ENCODE results near the gene KCNIP4. TPM values are rescaled to one million over a fixed set of nuclear protein-coding genes. Genes with fewer than 3 reads are reported as not detected.

Gene KCNIP4
- total RNA-seq, 1 donor = not detected

- no peak overlapping the region for H3K27ac ChIP-seq (ENCODE audit: low read depth, low read length)
- no peak overlapping the region for H3K4me3 ChIP-seq (ENCODE audit: insufficient read depth, low read length)
- TF ChIP-seq, protein P1, sequence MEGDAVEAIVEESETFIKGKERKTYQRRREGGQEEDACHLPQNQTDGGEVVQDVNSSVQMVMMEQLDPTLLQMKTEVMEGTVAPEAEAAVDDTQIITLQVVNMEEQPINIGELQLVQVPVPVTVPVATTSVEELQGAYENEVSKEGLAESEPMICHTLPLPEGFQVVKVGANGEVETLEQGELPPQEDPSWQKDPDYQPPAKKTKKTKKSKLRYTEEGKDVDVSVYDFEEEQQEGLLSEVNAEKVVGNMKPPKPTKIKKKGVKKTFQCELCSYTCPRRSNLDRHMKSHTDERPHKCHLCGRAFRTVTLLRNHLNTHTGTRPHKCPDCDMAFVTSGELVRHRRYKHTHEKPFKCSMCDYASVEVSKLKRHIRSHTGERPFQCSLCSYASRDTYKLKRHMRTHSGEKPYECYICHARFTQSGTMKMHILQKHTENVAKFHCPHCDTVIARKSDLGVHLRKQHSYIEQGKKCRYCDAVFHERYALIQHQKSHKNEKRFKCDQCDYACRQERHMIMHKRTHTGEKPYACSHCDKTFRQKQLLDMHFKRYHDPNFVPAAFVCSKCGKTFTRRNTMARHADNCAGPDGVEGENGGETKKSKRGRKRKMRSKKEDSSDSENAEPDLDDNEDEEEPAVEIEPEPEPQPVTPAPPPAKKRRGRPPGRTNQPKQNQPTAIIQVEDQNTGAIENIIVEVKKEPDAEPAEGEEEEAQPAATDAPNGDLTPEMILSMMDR (IDR thresholded peaks at IDR 0.05; ENCODE audit: extremely low read depth, low read depth, low read length) = no peak
- H3K4me1 ChIP-seq (ENCODE audit: insufficient read depth, low read length) = no peaks in the 10 kb centered on the region
- no peaks in the 10 kb centered on the region for H3K27me3 ChIP-seq (ENCODE audit: insufficient read depth, low read length)
- H4K20me1 ChIP-seq (ENCODE audit: insufficient read depth, low read length) = no peaks in the 10 kb centered on the region
- no peaks in the 10 kb centered on the region for H3K79me2 ChIP-seq (ENCODE audit: insufficient read depth, low read length)
- H3K9me3 ChIP-seq (ENCODE audit: low read depth, low read length) = no peaks in the 10 kb centered on the region
- no peaks in the 10 kb centered on the region for H3K36me3 ChIP-seq (ENCODE audit: insufficient read depth, low read length)
- no peak overlapping the region for H2AFZ ChIP-seq (ENCODE audit: low read length)
- no peak for DNase-seq (ENCODE audit: insufficient read length, low spot score, missing footprints)
- no peak overlapping the region for H3K4me2 ChIP-seq (ENCODE audit: insufficient read depth, low read length)
Observed at GRCh38 chr4:21077967-21078366, 870.6 kb downstream of the KCNIP4 start.

GRCh38 chr4:21067351-21067750 is 881.2 kb downstream of the KCNIP4 start:
- Histone ChIP-seq H3K4me3 (ENCODE audit: insufficient read depth, low read length) (no peak overlapping the region), H3K79me2 (ENCODE audit: insufficient read depth, low read length) (no peaks in the 10 kb centered on the region), H2AFZ (ENCODE audit: low read length) (no peak overlapping the region), H4K20me1 (ENCODE audit: insufficient read depth, low read length) (no peaks in the 10 kb centered on the region), H3K4me1 (ENCODE audit: insufficient read depth, low read length) (no peaks in the 10 kb centered on the region), H3K36me3 (ENCODE audit: insufficient read depth, low read length) (no peaks in the 10 kb centered on the region), H3K4me2 (ENCODE audit: insufficient read depth, low read length) (no peak overlapping the region), H3K27me3 (ENCODE audit: insufficient read depth, low read length) (no peaks in the 10 kb centered on the region), H3K9me3 (ENCODE audit: low read depth, low read length) (no peaks in the 10 kb centered on the region), H3K27ac (ENCODE audit: low read depth, low read length) (no peak overlapping the region)
- TF ChIP-seq, protein P1 (IDR thresholded peaks at IDR 0.05; ENCODE audit: extremely low read depth, low read depth, low read length) = no peak
- DNase-seq (ENCODE audit: insufficient read length, low spot score, missing footprints) = no peak

DNA sequence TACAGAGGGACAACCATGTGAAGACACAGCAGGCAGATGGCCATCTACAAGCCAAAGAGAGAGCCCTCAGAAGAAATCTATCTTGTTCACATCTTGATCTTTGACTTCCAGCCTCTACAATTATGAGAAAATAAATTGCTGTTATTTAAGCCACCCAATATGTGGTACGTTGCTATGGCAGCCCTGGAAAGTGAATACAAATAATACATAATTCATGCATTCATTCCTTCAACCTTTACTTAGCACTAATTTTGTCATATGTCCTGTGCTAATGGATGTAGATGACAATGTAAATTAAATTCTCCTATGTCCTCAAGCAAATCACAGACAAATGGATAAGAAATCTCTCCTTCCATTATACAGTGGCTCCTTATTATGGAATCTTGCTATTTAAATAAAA is 886.7 kb downstream of the KCNIP4 start:
- Histone ChIP-seq H3K9me3 (ENCODE audit: low read depth, low read length) (no peaks in the 10 kb centered on the region), H3K27ac (ENCODE audit: low read depth, low read length) (no peak overlapping the region), H3K4me1 (ENCODE audit: insufficient read depth, low read length) (no peaks in the 10 kb centered on the region), H3K79me2 (ENCODE audit: insufficient read depth, low read length) (no peaks in the 10 kb centered on the region), H3K36me3 (ENCODE audit: insufficient read depth, low read length) (no peaks in the 10 kb centered on the region), H4K20me1 (ENCODE audit: insufficient read depth, low read length) (no peaks in the 10 kb centered on the region), H3K4me3 (ENCODE audit: insufficient read depth, low read length) (no peak overlapping the region), H3K4me2 (ENCODE audit: insufficient read depth, low read length) (no peak overlapping the region), H2AFZ (ENCODE audit: low read length) (no peak overlapping the region), H3K27me3 (ENCODE audit: insufficient read depth, low read length) (no peaks in the 10 kb centered on the region)
- DNase-seq (ENCODE audit: insufficient read length, low spot score, missing footprints) = no peak
- TF ChIP-seq, protein P1 (IDR thresholded peaks at IDR 0.05; ENCODE audit: extremely low read depth, low read depth, low read length) = no peak

GRCh38 chr4:21046141-21046540 is 902.4 kb downstream of the KCNIP4 start:
- Histone ChIP-seq H3K79me2 (ENCODE audit: insufficient read depth, low read length) (no peaks in the 10 kb centered on the region), H3K4me2 (ENCODE audit: insufficient read depth, low read length) (no peak overlapping the region), H3K36me3 (ENCODE audit: insufficient read depth, low read length) (no peaks in the 10 kb centered on the region), H3K4me1 (ENCODE audit: insufficient read depth, low read length) (no peaks in the 10 kb centered on the region), H2AFZ (ENCODE audit: low read length) (no peak overlapping the region), H3K4me3 (ENCODE audit: insufficient read depth, low read length) (no peak overlapping the region), H3K9me3 (ENCODE audit: low read depth, low read length) (no peaks in the 10 kb centered on the region), H3K27me3 (ENCODE audit: insufficient read depth, low read length) (no peaks in the 10 kb centered on the region), H3K27ac (ENCODE audit: low read depth, low read length) (no peak overlapping the region), H4K20me1 (ENCODE audit: insufficient read depth, low read length) (no peaks in the 10 kb centered on the region)
- TF ChIP-seq, protein P1 (IDR thresholded peaks at IDR 0.05; ENCODE audit: extremely low read depth, low read depth, low read length) = no peak
- no peak for DNase-seq (ENCODE audit: insufficient read length, low spot score, missing footprints)
